ENCODE results near the gene SLC27A1.

DNA sequence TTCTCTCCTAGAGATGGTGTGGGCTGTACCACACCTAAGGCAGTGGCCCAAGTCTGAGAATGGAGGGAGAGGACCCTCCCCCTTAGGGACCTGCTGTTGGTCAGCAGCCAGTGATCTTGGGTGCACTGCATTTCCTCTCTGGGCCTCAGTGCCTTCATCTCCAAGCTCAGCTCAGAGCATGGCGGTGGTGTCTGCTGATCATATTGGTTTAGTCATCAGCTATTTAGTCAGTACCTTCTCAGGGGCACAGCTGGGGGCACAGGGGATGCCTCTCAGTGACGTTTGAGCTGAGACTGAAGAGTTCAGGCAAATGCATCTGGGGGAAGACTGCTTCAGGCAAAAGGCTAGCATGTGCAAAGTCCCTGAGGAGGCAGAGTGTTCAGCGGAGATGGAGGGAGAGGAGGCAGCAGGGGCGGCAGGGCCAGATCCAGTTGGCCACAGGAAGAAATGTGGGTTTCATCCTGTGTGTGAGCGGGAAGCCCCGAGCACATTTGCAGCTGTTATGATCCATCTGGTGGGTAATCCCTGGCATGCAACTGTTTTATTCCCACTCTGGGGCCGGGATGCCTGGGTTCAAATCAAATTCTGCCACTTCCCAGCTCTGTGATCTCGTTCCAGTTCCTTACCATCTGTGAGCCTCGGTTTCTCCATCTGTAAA lies 25.4 kb downstream of the SLC27A1 start:
- TF ChIP-seq EZH2 (IDR thresholded peaks at IDR 0.05; ENCODE audit: insufficient read depth, poor library complexity, severe bottlenecking) (no peak), EZH2phosphoT487 (IDR thresholded peaks at IDR 0.05; ENCODE audit: insufficient read depth, low read depth) (no peak)

Measured in GM23248 (cell line).